Hindlimb muscle (tissue), 1 donor: ENCODE results near the gene YDJC. TPM values are rescaled to one million over a fixed set of nuclear protein-coding genes. Genes with fewer than 3 reads are reported as not detected.

Experiments
- polyA plus RNA-seq: library from polyadenylated mRNA; unstranded; fragments of 120-200 nt; gene quantifications from one replicate; pipeline ENCODE4 v1.2.1, GENCODE V29; 2013; ENCODE audit not compliant: insufficient read length

The YDJC gene
- polyA plus RNA-seq, 1 donor, result 4.1 TPM

Other genes starting within 250 kb of the YDJC start
- gene RIMBP3B, start 246.3 kb downstream of the YDJC start, polyA plus RNA-seq, result not detected
- 5.6 TPM for gene HIC2, start 212.7 kb downstream of the YDJC start, polyA plus RNA-seq
- 0.59 TPM for gene TMEM191C, start 162.6 kb downstream of the YDJC start, polyA plus RNA-seq
- gene RIMBP3C, start 78.6 kb downstream of the YDJC start, polyA plus RNA-seq, result 0.41 TPM
- 40.5 TPM for gene UBE2L3, start 62.3 kb downstream of the YDJC start, polyA plus RNA-seq
- gene CCDC116, start 2.7 kb upstream of the YDJC start, polyA plus RNA-seq, result 0.45 TPM
- 7.2 TPM for gene SDF2L1, start 12.3 kb upstream of the YDJC start, polyA plus RNA-seq
- gene PPIL2, start 36.0 kb upstream of the YDJC start, polyA plus RNA-seq, result 34.4 TPM
- 26.8 TPM for gene YPEL1, start 105.8 kb upstream of the YDJC start, polyA plus RNA-seq
- 126 TPM for gene MAPK1, start 237.6 kb upstream of the YDJC start, polyA plus RNA-seq